Trophoblast cell (in vitro differentiated cells and primary cell): ENCODE results near the gene CACTIN.

ENCODE experiments used
- DNase-seq, 2 donors: peaks; one replicate each; pipeline ENCODE4 v3.0.0-alpha.2; 2016
- H2AFZ ChIP-seq: 2 replicates; pipeline ENCODE4 v1.6.1; 2013; ENCODE audit warnings: low read length, moderate library complexity, mild to moderate bottlenecking; ENCODE audit not compliant: insufficient read depth, poor library complexity
- H2AK5ac ChIP-seq: 2 replicates; pipeline ENCODE4 v1.6.1; 2013; ENCODE audit warnings: mild to moderate bottlenecking, low read length
- H2BK120ac ChIP-seq: 2 replicates; pipeline ENCODE4 v1.6.1; 2013; ENCODE audit warnings: low read length, mild to moderate bottlenecking, moderate library complexity; ENCODE audit not compliant: insufficient read depth, poor library complexity
- H2BK12ac ChIP-seq: 2 replicates; pipeline ENCODE4 v1.6.1; 2013; ENCODE audit warnings: mild to moderate bottlenecking, low read length, moderate library complexity
- H2BK5ac ChIP-seq: 2 replicates; pipeline ENCODE4 v1.6.1; 2013; ENCODE audit warnings: low read length, low read depth, moderate library complexity, mild to moderate bottlenecking; ENCODE audit not compliant: poor library complexity
- H3K14ac ChIP-seq: 2 replicates; pipeline ENCODE4 v1.6.1; 2013; ENCODE audit warnings: mild to moderate bottlenecking, low read length
- H3K18ac ChIP-seq: 2 replicates; pipeline ENCODE4 v1.6.1; 2013; ENCODE audit warnings: mild to moderate bottlenecking, low read length
- H3K23ac ChIP-seq: 2 replicates; pipeline ENCODE4 v1.6.1; 2013; ENCODE audit warnings: low read length
- H3K27ac ChIP-seq: 2 replicates; pipeline ENCODE4 v1.5.1; 2013; ENCODE audit warnings: low read depth, mild to moderate bottlenecking, inconsistent platforms, low read length, moderate library complexity
- H3K27me3 ChIP-seq: 2 replicates; pipeline ENCODE4 v1.6.1; 2013; ENCODE audit warnings: inconsistent platforms, mild to moderate bottlenecking, low read length, moderate library complexity; ENCODE audit not compliant: insufficient read depth
- H3K36me3 ChIP-seq, 2 experiments: 1 replicate in 1 of 2; 2 replicates in 1 of 2; pipeline ENCODE4 v1.6.1; 2013; ENCODE audit warnings: low read length in 2 of 2, mild to moderate bottlenecking in 2 of 2, moderate library complexity in 1 of 2; ENCODE audit not compliant: insufficient read depth in 2 of 2, control insufficient read depth in 1 of 2
- H3K4ac ChIP-seq: 2 replicates; pipeline ENCODE4 v1.6.1; 2013; ENCODE audit warnings: low read depth, mild to moderate bottlenecking, low read length, moderate library complexity
- H3K4me1 ChIP-seq, 2 experiments: 1 replicate in 1 of 2; 2 replicates in 1 of 2; pipeline ENCODE4 v1.6.1; 2013; ENCODE audit warnings: low read length in 2 of 2, mild to moderate bottlenecking in 2 of 2, moderate library complexity in 1 of 2; ENCODE audit not compliant: insufficient read depth in 2 of 2, control insufficient read depth in 1 of 2
- H3K4me2 ChIP-seq: 2 replicates; pipeline ENCODE4 v1.6.1; 2013; ENCODE audit warnings: inconsistent platforms, mild to moderate bottlenecking, low read length, moderate library complexity
- H3K4me3 ChIP-seq: 2 replicates; pipeline ENCODE4 v1.5.1; 2013; ENCODE audit warnings: mild to moderate bottlenecking, low read depth, low read length, inconsistent platforms
- H3K79me1 ChIP-seq: one replicate; pipeline ENCODE4 v1.6.1; 2013; ENCODE audit warnings: low read length
- H3K79me2 ChIP-seq: 2 replicates; pipeline ENCODE4 v1.6.1; 2013; ENCODE audit warnings: low read length, mild to moderate bottlenecking; ENCODE audit not compliant: control insufficient read depth, insufficient read depth, poor library complexity
- H3K9ac ChIP-seq: 2 replicates; pipeline ENCODE4 v1.6.1; 2013; ENCODE audit warnings: mild to moderate bottlenecking, low read length
- H3K9me3 ChIP-seq: 2 replicates; pipeline ENCODE4 v1.6.1; 2013; ENCODE audit warnings: low read depth, mild to moderate bottlenecking, control low read depth, inconsistent platforms, low read length; ENCODE audit not compliant: insufficient read depth
- H4K12ac ChIP-seq: 2 replicates; pipeline ENCODE4 v1.6.1; 2013; ENCODE audit warnings: low read depth, mild to moderate bottlenecking, low read length, moderate library complexity
- H4K8ac ChIP-seq: 2 replicates; pipeline ENCODE4 v1.6.1; 2013; ENCODE audit warnings: low read depth, mild to moderate bottlenecking, low read length, moderate library complexity
- H4K91ac ChIP-seq: one replicate; pipeline ENCODE4 v1.6.1; 2013; ENCODE audit warnings: low read depth, mild to moderate bottlenecking, low read length, moderate library complexity
- WGBS: extraction: QIAGEN DNeasy Blood & Tissue Kit; methylation state at CpG from one replicate; pipeline ENCODE4 v1.1.7; 2013; ENCODE audit warnings: missing lambda C conversion rate; ENCODE audit not compliant: insufficient read length, insufficient coverage; ENCODE audit errors: extremely low coverage; 5-methylcytosine and 5-hydroxymethylcytosine counted together

Gene CACTIN

DNA sequence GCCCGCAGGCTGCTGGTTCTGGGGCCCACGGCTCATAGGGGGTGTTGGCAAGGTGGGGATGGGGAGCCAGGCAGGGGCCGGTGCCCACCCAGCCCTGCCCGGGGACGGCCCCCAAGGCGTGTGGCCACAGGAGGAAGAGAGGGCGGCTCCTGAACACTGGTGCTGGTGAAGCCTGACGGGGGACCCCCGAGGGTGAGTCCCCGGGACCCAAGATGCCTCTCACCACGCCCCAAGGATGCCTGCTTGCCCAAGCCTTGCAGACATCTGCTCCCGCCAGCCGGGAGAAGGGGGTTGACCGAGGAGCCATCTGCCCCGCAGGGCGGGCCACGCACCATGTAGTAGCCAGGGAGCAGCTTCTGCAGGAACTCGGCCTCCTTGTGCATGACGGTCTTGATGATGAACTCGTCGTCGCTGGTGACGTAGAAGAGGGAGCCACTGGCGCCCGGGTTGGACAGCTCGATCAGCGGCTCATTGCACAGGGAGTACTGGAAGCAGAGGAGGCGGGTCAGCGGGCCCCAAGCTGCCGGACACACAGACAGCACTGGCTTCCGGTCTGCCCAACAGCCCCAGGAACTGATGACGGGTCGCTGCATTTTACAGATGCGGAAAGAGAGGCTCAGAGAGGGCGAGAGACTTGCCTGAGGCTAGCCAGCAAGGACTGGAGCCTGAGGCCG is 29.6 kb upstream of the CACTIN start:
- DNase-seq: no peak

DNA sequence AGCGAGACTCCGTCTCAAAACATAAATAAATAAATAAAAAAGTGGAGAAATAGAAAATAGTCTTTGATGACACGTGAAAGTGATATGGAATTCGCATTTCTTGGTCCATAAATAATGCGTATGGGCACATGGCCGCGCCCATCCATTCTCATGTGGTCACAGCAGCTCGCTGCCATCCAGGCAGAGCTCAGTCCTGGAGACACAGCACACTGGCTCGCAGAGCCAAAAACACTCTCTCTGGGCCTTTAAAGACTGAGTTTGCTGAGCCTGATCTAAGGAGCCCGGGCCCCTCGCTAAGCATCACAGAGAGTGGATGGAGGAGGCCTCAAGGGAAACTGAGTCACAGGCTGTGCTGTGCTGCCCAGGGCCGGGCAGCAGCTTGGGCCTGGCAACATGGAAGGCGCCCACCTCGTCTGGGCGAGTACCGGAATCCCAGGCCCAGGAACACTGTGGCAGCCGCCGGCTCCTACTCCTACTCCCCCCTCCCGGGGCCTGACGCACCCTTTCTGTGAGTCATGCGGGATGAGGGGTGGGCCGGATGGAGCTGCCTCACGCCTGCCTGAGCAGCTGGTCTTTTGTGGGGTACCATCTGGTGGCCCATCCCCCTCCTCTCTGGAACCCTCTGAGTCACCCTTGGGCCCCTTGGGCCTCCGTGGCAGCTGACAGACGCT is 28.9 kb upstream of the CACTIN start:
- H3K18ac ChIP-seq: no peak overlapping the region
- H3K79me1 ChIP-seq: no peaks in the 10 kb centered on the region
- H2AFZ ChIP-seq: no peak overlapping the region
- H3K23ac ChIP-seq: no peak overlapping the region
- no peak overlapping the region for H2BK120ac ChIP-seq
- H4K8ac ChIP-seq: no peak overlapping the region
- no peaks in the 10 kb centered on the region for H3K79me2 ChIP-seq
- H2BK5ac ChIP-seq: no peak overlapping the region
- H3K9me3 ChIP-seq: peaks cover 3% of the 10 kb centered on the region
- H3K4me1 ChIP-seq: no peaks in the 10 kb centered on the region
- no peak overlapping the region for H3K27ac ChIP-seq
- DNase-seq: no peak
- H4K12ac ChIP-seq: no peak overlapping the region
- H3K9ac ChIP-seq: no peak overlapping the region
- H3K4me2 ChIP-seq: no peak overlapping the region
- no peak overlapping the region for H3K14ac ChIP-seq
- no peaks in the 10 kb centered on the region for H3K27me3 ChIP-seq
- peaks cover 79 to 80% of the 10 kb centered on the region in 2 experiments for H3K36me3 ChIP-seq
- WGBS: no CpG with 5 or more reads among the region's 25 CpGs
- no peak overlapping the region for H4K91ac ChIP-seq
- H3K4ac ChIP-seq: no peak overlapping the region
- no peak overlapping the region for H3K4me3 ChIP-seq
- no peak overlapping the region for H2AK5ac ChIP-seq
- H2BK12ac ChIP-seq: no peak overlapping the region

More for the DNA sequence above, 29.6 kb upstream of the CACTIN start:
- Histone ChIP-seq H2AK5ac (no peak overlapping the region), H2BK12ac (no peak overlapping the region), H4K91ac (no peak overlapping the region), H2BK120ac (no peak overlapping the region), H3K36me3 (peaks cover 83 to 84% of the 10 kb centered on the region in 2 experiments), H3K4me1 (no peaks in the 10 kb centered on the region), H3K27me3 (no peaks in the 10 kb centered on the region), H3K9me3 (peaks cover 3% of the 10 kb centered on the region), H3K14ac (no peak overlapping the region), H3K27ac (no peak overlapping the region), H2AFZ (no peak overlapping the region), H3K4me3 (no peak overlapping the region), H3K18ac (no peak overlapping the region), H3K9ac (no peak overlapping the region), H3K23ac (no peak overlapping the region), H4K12ac (no peak overlapping the region), H3K4me2 (no peak overlapping the region), H3K79me2 (no peaks in the 10 kb centered on the region), H2BK5ac (no peak overlapping the region), H4K8ac (no peak overlapping the region), H3K4ac (no peak overlapping the region), H3K79me1 (no peaks in the 10 kb centered on the region)
- no CpG with 5 or more reads among the region's 36 CpGs for WGBS

DNA sequence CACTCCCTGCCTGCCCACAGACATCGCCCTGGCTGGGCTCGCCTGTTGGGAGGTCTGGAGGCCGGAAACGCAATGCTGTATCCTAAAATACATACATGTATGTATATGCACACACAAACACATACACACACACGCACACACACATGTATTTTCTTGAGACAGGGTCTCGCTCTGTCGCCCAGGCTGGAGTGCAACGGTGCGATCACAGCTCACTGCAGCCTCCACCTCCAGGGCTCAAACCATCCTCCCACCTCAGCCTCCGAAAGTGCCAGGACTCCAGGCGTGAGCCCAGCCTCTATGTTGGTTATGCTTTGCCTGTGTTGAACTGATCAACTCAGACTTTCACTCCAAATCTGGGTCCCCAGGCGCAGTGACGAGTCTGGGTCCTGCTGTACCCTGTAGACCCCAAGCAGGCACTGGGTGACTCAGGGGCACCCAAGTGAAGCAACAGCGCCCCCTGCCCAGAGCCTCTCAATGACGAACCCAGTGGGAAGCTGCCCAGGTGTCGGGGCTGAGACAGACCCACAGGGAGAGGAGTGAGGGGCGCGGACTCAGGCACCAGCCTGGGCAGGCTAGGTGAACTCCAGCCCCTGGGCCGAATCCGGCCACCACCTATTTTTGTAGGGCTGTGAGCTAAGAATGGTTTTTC is 27.4 kb upstream of the CACTIN start:
- H3K27ac ChIP-seq: no peak overlapping the region
- no CpG with 5 or more reads among the region's 20 CpGs for WGBS
- H3K4me3 ChIP-seq: no peak overlapping the region
- no peak overlapping the region for H2AFZ ChIP-seq
- H2AK5ac ChIP-seq: no peak overlapping the region
- no peak overlapping the region for H3K18ac ChIP-seq
- no peaks in the 10 kb centered on the region for H3K79me1 ChIP-seq
- H4K8ac ChIP-seq: no peak overlapping the region
- H3K79me2 ChIP-seq: no peaks in the 10 kb centered on the region
- peaks cover 3% of the 10 kb centered on the region for H3K9me3 ChIP-seq
- no peak overlapping the region for H4K91ac ChIP-seq
- H4K12ac ChIP-seq: no peak overlapping the region
- no peak overlapping the region for H3K14ac ChIP-seq
- H2BK120ac ChIP-seq: no peak overlapping the region
- H3K27me3 ChIP-seq: no peaks in the 10 kb centered on the region
- no peak overlapping the region for H3K9ac ChIP-seq
- no peak overlapping the region for H3K4ac ChIP-seq
- no peak overlapping the region for H2BK5ac ChIP-seq
- no peak overlapping the region for H3K4me2 ChIP-seq
- H3K4me1 ChIP-seq: no peaks in the 10 kb centered on the region
- H2BK12ac ChIP-seq: no peak overlapping the region
- no peak overlapping the region for H3K23ac ChIP-seq
- H3K36me3 ChIP-seq: peaks cover 73 to 75% of the 10 kb centered on the region in 2 experiments
- DNase-seq: no peak

DNA sequence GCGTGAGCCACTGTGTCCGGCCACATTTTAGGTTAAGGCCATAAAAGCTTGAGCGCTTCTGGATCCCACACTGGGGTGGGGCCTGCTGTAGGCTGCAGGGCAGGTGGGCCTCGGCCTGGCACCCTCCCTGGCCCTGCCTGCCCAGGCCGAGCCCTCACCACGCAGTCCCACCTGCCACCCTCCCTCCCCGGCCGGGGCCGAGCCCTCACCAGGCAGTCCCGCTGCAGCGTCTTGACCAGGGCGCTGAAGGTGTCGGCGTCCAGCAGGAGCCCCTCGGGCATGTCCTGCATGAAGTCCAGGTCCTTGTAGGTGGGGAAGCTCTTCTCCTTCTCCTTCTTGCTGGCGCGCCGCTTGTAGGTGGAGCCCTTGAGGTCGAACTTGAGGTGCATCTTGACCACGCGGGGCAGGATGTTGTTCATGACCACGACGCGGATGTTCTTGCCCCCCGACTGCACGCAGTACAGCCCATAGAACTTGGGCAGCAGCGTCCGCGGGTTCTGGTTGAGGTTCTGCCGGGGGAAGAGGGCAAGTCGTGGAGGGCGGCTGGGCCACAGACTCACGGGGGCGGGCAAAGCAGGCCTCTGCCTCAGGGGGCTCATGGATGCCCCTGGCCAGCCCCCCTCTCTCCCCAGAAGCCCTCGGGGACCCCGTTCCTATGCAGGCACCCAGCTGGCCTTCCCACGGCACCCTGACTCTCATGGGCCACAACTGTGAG is 26.6 kb upstream of the CACTIN start:
- no peak overlapping the region for H3K4me2 ChIP-seq
- H2BK12ac ChIP-seq: no peak overlapping the region
- H3K27ac ChIP-seq: no peak overlapping the region
- peaks cover 73% of the 10 kb centered on the region in 2 experiments for H3K36me3 ChIP-seq
- no peak overlapping the region for H2AK5ac ChIP-seq
- H2BK5ac ChIP-seq: no peak overlapping the region
- no CpG with 5 or more reads among the region's 37 CpGs for WGBS
- no peak overlapping the region for H3K9ac ChIP-seq
- H3K14ac ChIP-seq: no peak overlapping the region
- peaks cover 3% of the 10 kb centered on the region for H3K9me3 ChIP-seq
- no peak for DNase-seq
- H3K4me3 ChIP-seq: no peak overlapping the region
- H3K18ac ChIP-seq: no peak overlapping the region
- H2BK120ac ChIP-seq: no peak overlapping the region
- H2AFZ ChIP-seq: no peak overlapping the region
- H4K8ac ChIP-seq: no peak overlapping the region
- H4K91ac ChIP-seq: no peak overlapping the region
- no peaks in the 10 kb centered on the region for H3K4me1 ChIP-seq
- H3K27me3 ChIP-seq: no peaks in the 10 kb centered on the region
- no peak overlapping the region for H3K4ac ChIP-seq
- H4K12ac ChIP-seq: no peak overlapping the region
- no peaks in the 10 kb centered on the region for H3K79me2 ChIP-seq
- no peak overlapping the region for H3K23ac ChIP-seq
- no peaks in the 10 kb centered on the region for H3K79me1 ChIP-seq
